A673 (cell line): ENCODE results near the gene KCNK7.

Experiments used
- CTCF ChIP-seq: fragments of 300-800, 200-600 bp; sonication (generic); conservative IDR thresholded peaks from 2 replicates; pipeline ENCODE4 v1.5.1; 2017; ENCODE audit warnings: low read depth, mild to moderate bottlenecking, antibody characterized with exemption, low read length, moderate library complexity, mixed read lengths
- EZH2 ChIP-seq: fragments of 200-600 bp; sonication (generic); IDR thresholded peaks from 2 replicates; pipeline ENCODE4 v1.6.1; 2017; ENCODE audit warnings: borderline replicate concordance, low read depth, mild to moderate bottlenecking, mixed read lengths, antibody characterized with exemption, low read length; ENCODE audit not compliant: poor library complexity, severe bottlenecking

DNA sequence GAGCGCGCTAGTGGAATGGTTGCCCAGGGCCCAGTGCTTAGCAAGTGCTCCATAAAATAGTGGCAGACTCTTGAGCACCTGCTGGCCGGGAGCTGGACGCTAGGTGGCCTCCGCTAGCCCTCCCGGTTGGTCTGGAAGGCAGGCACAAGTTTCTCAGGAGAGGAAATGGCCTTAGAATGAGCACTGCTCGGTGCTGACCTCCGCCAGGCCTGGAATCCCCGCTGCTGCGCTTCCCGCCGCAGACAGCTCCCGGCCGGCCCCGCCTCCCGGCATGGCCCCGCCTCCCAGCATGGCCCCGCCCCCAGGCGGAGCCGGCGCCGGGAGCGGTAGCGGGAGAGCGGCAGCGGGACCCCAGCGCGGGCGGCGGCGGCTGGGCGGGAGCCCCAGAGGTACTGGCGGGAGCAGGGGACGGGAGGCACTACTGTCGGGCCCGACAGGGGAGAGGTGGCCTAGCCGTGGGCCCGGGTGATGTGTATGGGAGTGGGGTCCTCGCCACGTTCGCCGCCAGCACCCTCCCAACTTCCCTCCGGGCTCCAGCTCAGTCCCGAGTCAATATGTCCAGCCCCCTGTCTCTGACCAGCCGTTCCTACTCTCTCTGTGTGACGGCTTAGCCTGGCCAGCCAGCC, 42.3 kb upstream of the KCNK7 start, which contains the start of gene SIPA1:
- TF ChIP-seq CTCF (no peak), EZH2 (no peak)
